ENCODE results near the gene ASB18.

Gene ASB18

DNA sequence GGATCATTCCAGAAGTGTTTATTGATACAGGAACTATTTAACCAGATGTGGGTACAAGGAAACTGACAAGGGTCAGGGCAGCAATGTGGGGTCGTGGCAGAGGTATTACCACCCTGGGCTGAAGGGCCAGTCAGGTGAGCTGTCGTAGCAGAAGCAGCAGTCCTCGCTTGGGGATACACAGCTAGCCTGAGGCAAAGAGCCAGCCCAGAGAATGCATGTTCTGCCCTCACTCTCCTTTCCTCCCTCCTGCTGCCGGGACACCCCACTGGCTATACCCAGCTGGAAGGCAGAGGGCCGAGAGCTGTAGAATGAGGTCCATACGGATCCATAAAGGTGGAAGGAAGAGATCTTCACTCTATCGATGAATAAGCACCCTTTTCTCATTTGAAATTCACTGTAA, 63.8 kb downstream of the ASB18 start:
- no peak overlapping the region for H4K5ac ChIP-seq (ENCODE audit: low read length)
- H3K79me1 ChIP-seq (ENCODE audit: low read length), result no peaks in the 10 kb centered on the region
- no peak overlapping the region for H3K4me3 ChIP-seq (ENCODE audit: low read length)
- no peaks in the 10 kb centered on the region for H3K36me3 ChIP-seq (ENCODE audit: control insufficient read depth, insufficient read depth, low read length)
- no peak overlapping the region for H2BK120ac ChIP-seq (ENCODE audit: low read depth, low read length)
- WGBS (ENCODE audit: extremely low coverage, insufficient coverage, low lambda C conversion rate), result no CpG with 5 or more reads among the region's 7 CpGs
- no peak overlapping the region for H2AK5ac ChIP-seq (ENCODE audit: low read length)
- no peaks in the 10 kb centered on the region for H3K27me3 ChIP-seq (ENCODE audit: insufficient read depth, low read length, poor library complexity)
- no peak overlapping the region for H3K27ac ChIP-seq (ENCODE audit: low read depth, low read length)
- H3K9ac ChIP-seq (ENCODE audit: low read length), result no peak overlapping the region
- no peak overlapping the region for H2BK5ac ChIP-seq (ENCODE audit: low read length)
- H3K4ac ChIP-seq (ENCODE audit: low read depth, low read length), result no peak overlapping the region
- no peaks in the 10 kb centered on the region for H3K79me2 ChIP-seq (ENCODE audit: control insufficient read depth, insufficient read depth, low read length)
- no peak for DNase-seq
- H3K4me2 ChIP-seq (ENCODE audit: low read length), result no peak overlapping the region
- H3K23ac ChIP-seq (ENCODE audit: low read length), result no peak overlapping the region
- no peak overlapping the region for H3K18ac ChIP-seq (ENCODE audit: low read length)
- H3K4me1 ChIP-seq (ENCODE audit: control insufficient read depth, low read depth, low read length), result no peaks in the 10 kb centered on the region
- no peak overlapping the region for H2BK15ac ChIP-seq (replicated peaks; ENCODE audit: low read depth)
- H4K8ac ChIP-seq (ENCODE audit: low read depth, low read length), result no peak overlapping the region
- H3K56ac ChIP-seq (ENCODE audit: low read length), result no peak overlapping the region

DNA sequence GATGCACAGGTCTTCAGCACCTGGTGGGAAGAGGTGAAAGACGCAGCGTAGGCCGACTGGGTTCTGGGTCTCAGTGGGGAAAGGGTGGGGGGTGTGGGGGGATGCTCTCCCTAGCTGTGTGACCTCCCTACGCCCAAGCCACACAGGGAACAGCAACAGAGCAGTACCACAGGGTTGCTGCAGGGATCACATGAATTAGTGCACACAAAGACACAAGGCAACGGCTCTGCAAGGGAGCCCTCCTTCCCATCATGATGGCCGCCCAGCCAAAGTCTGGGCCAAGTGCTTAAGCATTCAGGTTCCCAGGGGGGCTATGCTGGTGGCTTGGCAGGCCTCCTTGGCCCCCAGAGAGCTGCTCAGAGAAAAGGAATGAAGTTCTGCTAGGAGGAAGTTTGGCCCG, 67.8 kb downstream of the ASB18 start:
- Histone ChIP-seq H3K4me3 (ENCODE audit: low read length) (no peak overlapping the region), H3K4ac (ENCODE audit: low read depth, low read length) (no peak overlapping the region), H3K4me2 (ENCODE audit: low read length) (no peak overlapping the region), H3K4me1 (ENCODE audit: control insufficient read depth, low read depth, low read length) (no peaks in the 10 kb centered on the region), H2BK15ac (replicated peaks; ENCODE audit: low read depth) (no peak overlapping the region), H4K5ac (ENCODE audit: low read length) (no peak overlapping the region), H4K8ac (ENCODE audit: low read depth, low read length) (no peak overlapping the region), H3K27ac (ENCODE audit: low read depth, low read length) (no peak overlapping the region), H3K23ac (ENCODE audit: low read length) (no peak overlapping the region), H3K36me3 (ENCODE audit: control insufficient read depth, insufficient read depth, low read length) (no peaks in the 10 kb centered on the region), H3K27me3 (ENCODE audit: insufficient read depth, low read length, poor library complexity) (no peaks in the 10 kb centered on the region), H2AK5ac (ENCODE audit: low read length) (no peak overlapping the region), H3K79me1 (ENCODE audit: low read length) (no peaks in the 10 kb centered on the region), H3K56ac (ENCODE audit: low read length) (no peak overlapping the region), H3K18ac (ENCODE audit: low read length) (no peak overlapping the region), H3K79me2 (ENCODE audit: control insufficient read depth, insufficient read depth, low read length) (no peaks in the 10 kb centered on the region), H2BK120ac (ENCODE audit: low read depth, low read length) (no peak overlapping the region), H3K9ac (ENCODE audit: low read length) (no peak overlapping the region), H2BK5ac (ENCODE audit: low read length) (no peak overlapping the region)
- WGBS (ENCODE audit: extremely low coverage, insufficient coverage, low lambda C conversion rate), result no CpG with 5 or more reads among the region's 7 CpGs
- DNase-seq, result no peak

DNA sequence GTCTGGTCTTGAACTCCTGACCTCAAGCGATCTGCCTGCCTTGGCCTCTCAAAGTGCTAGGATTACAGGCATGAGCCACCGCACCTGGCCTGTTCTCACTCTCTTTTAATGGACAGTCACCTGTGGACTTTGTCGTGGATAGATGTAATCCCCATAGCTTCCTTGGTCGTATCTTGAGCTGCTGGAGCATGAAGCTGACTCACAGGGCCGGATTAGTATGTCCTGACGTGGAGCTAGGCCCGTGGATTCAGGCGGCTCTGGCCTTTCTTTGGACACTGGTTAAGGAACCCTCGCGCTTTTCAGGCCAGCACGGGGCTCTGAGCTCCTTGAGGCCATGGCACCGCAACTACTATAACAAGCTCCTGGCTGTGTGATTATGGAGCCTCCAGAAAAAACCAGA, 68.5 kb downstream of the ASB18 start:
- Histone ChIP-seq H3K4ac (ENCODE audit: low read depth, low read length) (no peak overlapping the region), H4K5ac (ENCODE audit: low read length) (no peak overlapping the region), H3K4me2 (ENCODE audit: low read length) (no peak overlapping the region), H2AK5ac (ENCODE audit: low read length) (no peak overlapping the region), H3K79me1 (ENCODE audit: low read length) (no peaks in the 10 kb centered on the region), H3K27ac (ENCODE audit: low read depth, low read length) (no peak overlapping the region), H3K27me3 (ENCODE audit: insufficient read depth, low read length, poor library complexity) (no peaks in the 10 kb centered on the region), H3K18ac (ENCODE audit: low read length) (no peak overlapping the region), H3K4me1 (ENCODE audit: control insufficient read depth, low read depth, low read length) (no peaks in the 10 kb centered on the region), H2BK15ac (replicated peaks; ENCODE audit: low read depth) (no peak overlapping the region), H3K4me3 (ENCODE audit: low read length) (no peak overlapping the region), H4K8ac (ENCODE audit: low read depth, low read length) (no peak overlapping the region), H3K9ac (ENCODE audit: low read length) (no peak overlapping the region), H3K56ac (ENCODE audit: low read length) (no peak overlapping the region), H2BK5ac (ENCODE audit: low read length) (no peak overlapping the region), H3K23ac (ENCODE audit: low read length) (no peak overlapping the region), H3K79me2 (ENCODE audit: control insufficient read depth, insufficient read depth, low read length) (no peaks in the 10 kb centered on the region), H3K36me3 (ENCODE audit: control insufficient read depth, insufficient read depth, low read length) (no peaks in the 10 kb centered on the region), H2BK120ac (ENCODE audit: low read depth, low read length) (no peak overlapping the region)
- WGBS (ENCODE audit: extremely low coverage, insufficient coverage, low lambda C conversion rate), result no CpG with 5 or more reads among the region's 12 CpGs
- no peak for DNase-seq

DNA sequence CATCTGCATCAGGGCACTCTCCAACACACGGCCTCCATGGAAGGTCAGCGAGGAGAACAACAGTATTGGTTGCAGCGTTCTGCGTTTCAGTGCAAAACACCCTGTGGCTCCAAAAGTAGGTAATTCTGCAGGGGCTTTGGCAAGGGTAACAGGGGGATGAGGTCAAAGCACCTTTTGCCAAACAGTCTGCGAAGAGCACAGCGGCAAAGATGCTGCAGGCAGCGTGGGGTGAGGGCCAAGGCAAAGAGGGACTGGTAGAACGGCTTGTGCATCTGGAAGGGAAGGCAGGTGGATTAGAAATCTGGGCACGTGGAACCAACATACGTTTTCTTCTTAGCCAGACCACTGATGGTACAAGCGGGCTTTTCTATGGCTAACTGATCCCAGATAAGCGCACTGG, 69.4 kb downstream of the ASB18 start:
- Histone ChIP-seq H3K9ac (ENCODE audit: low read length) (no peak overlapping the region), H2BK5ac (ENCODE audit: low read length) (no peak overlapping the region), H2BK15ac (replicated peaks; ENCODE audit: low read depth) (no peak overlapping the region), H3K4me2 (ENCODE audit: low read length) (no peak overlapping the region), H3K79me1 (ENCODE audit: low read length) (no peaks in the 10 kb centered on the region), H3K4me1 (ENCODE audit: control insufficient read depth, low read depth, low read length) (no peaks in the 10 kb centered on the region), H3K18ac (ENCODE audit: low read length) (no peak overlapping the region), H3K23ac (ENCODE audit: low read length) (no peak overlapping the region), H3K79me2 (ENCODE audit: control insufficient read depth, insufficient read depth, low read length) (no peaks in the 10 kb centered on the region), H4K8ac (ENCODE audit: low read depth, low read length) (no peak overlapping the region), H3K27ac (ENCODE audit: low read depth, low read length) (no peak overlapping the region), H2BK120ac (ENCODE audit: low read depth, low read length) (no peak overlapping the region), H4K5ac (ENCODE audit: low read length) (no peak overlapping the region), H3K36me3 (ENCODE audit: control insufficient read depth, insufficient read depth, low read length) (no peaks in the 10 kb centered on the region), H2AK5ac (ENCODE audit: low read length) (no peak overlapping the region), H3K4ac (ENCODE audit: low read depth, low read length) (no peak overlapping the region), H3K27me3 (ENCODE audit: insufficient read depth, low read length, poor library complexity) (no peaks in the 10 kb centered on the region), H3K4me3 (ENCODE audit: low read length) (no peak overlapping the region), H3K56ac (ENCODE audit: low read length) (no peak overlapping the region)
- no CpG with 5 or more reads among the region's 12 CpGs for WGBS (ENCODE audit: extremely low coverage, insufficient coverage, low lambda C conversion rate)
- DNase-seq, result no peak

DNA sequence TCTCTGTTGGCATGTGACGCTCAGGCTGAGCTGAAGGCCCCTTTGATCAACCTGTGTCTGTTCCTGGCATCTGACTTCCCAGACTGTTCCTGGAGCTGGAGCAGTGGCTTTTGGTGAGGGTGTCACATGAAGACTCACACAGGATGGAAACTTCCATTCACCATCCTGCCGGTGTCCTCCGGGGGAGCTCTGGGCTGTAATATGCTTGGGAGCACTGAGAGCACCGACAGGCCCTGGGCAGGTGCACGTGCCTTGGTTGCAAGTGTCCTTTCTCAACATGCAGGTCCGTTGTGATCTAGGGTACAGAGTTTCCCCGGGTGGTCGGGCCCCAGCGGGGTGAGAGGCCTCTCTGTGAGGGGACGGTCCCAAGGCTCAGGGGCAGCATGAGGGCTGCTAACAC, 71.2 kb downstream of the ASB18 start:
- Histone ChIP-seq H3K18ac (ENCODE audit: low read length) (no peak overlapping the region), H3K36me3 (ENCODE audit: control insufficient read depth, insufficient read depth, low read length) (no peaks in the 10 kb centered on the region), H2BK15ac (replicated peaks; ENCODE audit: low read depth) (no peak overlapping the region), H3K79me1 (ENCODE audit: low read length) (no peaks in the 10 kb centered on the region), H3K23ac (ENCODE audit: low read length) (no peak overlapping the region), H3K27ac (ENCODE audit: low read depth, low read length) (no peak overlapping the region), H2BK120ac (ENCODE audit: low read depth, low read length) (no peak overlapping the region), H2BK5ac (ENCODE audit: low read length) (no peak overlapping the region), H3K79me2 (ENCODE audit: control insufficient read depth, insufficient read depth, low read length) (no peaks in the 10 kb centered on the region), H3K4me2 (ENCODE audit: low read length) (no peak overlapping the region), H2AK5ac (ENCODE audit: low read length) (no peak overlapping the region), H3K9ac (ENCODE audit: low read length) (no peak overlapping the region), H3K4ac (ENCODE audit: low read depth, low read length) (no peak overlapping the region), H4K8ac (ENCODE audit: low read depth, low read length) (no peak overlapping the region), H3K56ac (ENCODE audit: low read length) (no peak overlapping the region), H3K4me1 (ENCODE audit: control insufficient read depth, low read depth, low read length) (no peaks in the 10 kb centered on the region), H3K27me3 (ENCODE audit: insufficient read depth, low read length, poor library complexity) (no peaks in the 10 kb centered on the region), H4K5ac (ENCODE audit: low read length) (no peak overlapping the region), H3K4me3 (ENCODE audit: low read length) (no peak overlapping the region)
- no CpG with 5 or more reads among the region's 10 CpGs for WGBS (ENCODE audit: extremely low coverage, insufficient coverage, low lambda C conversion rate)
- peak; percentile 55 for DNase-seq

DNA sequence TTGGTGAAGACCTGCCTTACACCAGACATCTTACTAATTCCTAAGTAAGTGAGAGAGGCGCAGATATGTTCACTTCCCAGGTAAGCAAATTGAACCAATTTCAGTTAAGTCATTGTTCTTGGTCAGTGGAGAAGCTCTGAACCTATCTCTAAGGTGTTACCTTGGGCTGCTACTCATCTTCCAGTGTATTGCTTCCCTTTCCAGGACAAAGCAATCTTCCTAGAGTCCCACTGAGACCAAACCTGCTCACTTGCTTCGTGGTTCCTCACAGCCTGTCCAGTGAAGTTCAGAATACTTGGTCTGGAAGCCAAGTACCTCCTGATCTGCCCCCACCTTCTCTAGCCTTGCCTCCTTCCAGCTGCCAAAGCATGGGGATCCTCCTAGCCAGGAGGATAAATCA, 73.5 kb downstream of the ASB18 start:
- DNase-seq, result no peak
- no peak overlapping the region for H3K27ac ChIP-seq (ENCODE audit: low read depth, low read length)
- H3K9ac ChIP-seq (ENCODE audit: low read length), result no peak overlapping the region
- no peaks in the 10 kb centered on the region for H3K79me2 ChIP-seq (ENCODE audit: control insufficient read depth, insufficient read depth, low read length)
- no peaks in the 10 kb centered on the region for H3K79me1 ChIP-seq (ENCODE audit: low read length)
- no peak overlapping the region for H2BK15ac ChIP-seq (replicated peaks; ENCODE audit: low read depth)
- no peak overlapping the region for H3K4me3 ChIP-seq (ENCODE audit: low read length)
- no peak overlapping the region for H4K8ac ChIP-seq (ENCODE audit: low read depth, low read length)
- H3K56ac ChIP-seq (ENCODE audit: low read length), result no peak overlapping the region
- no peak overlapping the region for H2AK5ac ChIP-seq (ENCODE audit: low read length)
- no peak overlapping the region for H3K4ac ChIP-seq (ENCODE audit: low read depth, low read length)
- no peaks in the 10 kb centered on the region for H3K4me1 ChIP-seq (ENCODE audit: control insufficient read depth, low read depth, low read length)
- H2BK5ac ChIP-seq (ENCODE audit: low read length), result no peak overlapping the region
- H3K23ac ChIP-seq (ENCODE audit: low read length), result no peak overlapping the region
- no peaks in the 10 kb centered on the region for H3K36me3 ChIP-seq (ENCODE audit: control insufficient read depth, insufficient read depth, low read length)
- no peak overlapping the region for H2BK120ac ChIP-seq (ENCODE audit: low read depth, low read length)
- no peak overlapping the region for H3K4me2 ChIP-seq (ENCODE audit: low read length)
- H4K5ac ChIP-seq (ENCODE audit: low read length), result no peak overlapping the region
- H3K18ac ChIP-seq (ENCODE audit: low read length), result no peak overlapping the region
- no CpG with 5 or more reads among the region's 2 CpGs for WGBS (ENCODE audit: extremely low coverage, insufficient coverage, low lambda C conversion rate)
- no peaks in the 10 kb centered on the region for H3K27me3 ChIP-seq (ENCODE audit: insufficient read depth, low read length, poor library complexity)
